Muscle of leg (tissue), 11 donors: ENCODE measurements around the gene SLC12A9. TPM values are rescaled to one million over a fixed set of nuclear protein-coding genes. Genes with fewer than 3 reads are reported as not detected.

ENCODE experiments used
- DNase-seq: peaks from one replicate; pipeline ENCODE4 v3.0.0; 2013
- H3K27ac ChIP-seq: one replicate; pipeline ENCODE4 v1.5.1; 2013; ENCODE audit warnings: mild to moderate bottlenecking, low read length, control low read depth
- H3K27me3 ChIP-seq: one replicate; pipeline ENCODE4 v1.6.1; 2013; ENCODE audit warnings: low read length; ENCODE audit not compliant: control insufficient read depth, insufficient read depth
- H3K36me3 ChIP-seq: one replicate; pipeline ENCODE4 v1.6.1; 2013; ENCODE audit warnings: low read length; ENCODE audit not compliant: control insufficient read depth, insufficient read depth
- H3K4me1 ChIP-seq: one replicate; pipeline ENCODE4 v1.6.1; 2013; ENCODE audit warnings: low read length; ENCODE audit not compliant: control insufficient read depth, insufficient read depth
- H3K4me3 ChIP-seq: one replicate; pipeline ENCODE4 v1.5.1; 2013; ENCODE audit warnings: low read length, control low read depth
- H3K9me3 ChIP-seq: replicated peaks from 2 replicates; pipeline ENCODE4 v1.6.1; 2013; ENCODE audit warnings: low read depth, low read length; ENCODE audit not compliant: control insufficient read depth
- WGBS: methylation state at CpG from one replicate; pipeline ENCODE4 v1.1.5; 2013; ENCODE audit warnings: missing lambda C conversion rate; ENCODE audit not compliant: insufficient coverage; 5-methylcytosine and 5-hydroxymethylcytosine counted together
- polyA plus RNA-seq, 8 donors: library from polyadenylated mRNA; unstranded; fragments of 120-200 nt; gene quantifications; one replicate each; pipeline versions ENCODE4 v1.2.1 to v1.2.3, GENCODE V29; 2013; ENCODE audit warnings: inconsistent platforms in 1 of 8, low replicate concordance in 1 of 8; ENCODE audit not compliant: insufficient read length in 8 of 8, insufficient read depth in 1 of 8
- total RNA-seq: library from RNA; stranded (reverse); fragments of 120-200 nt; gene quantifications from one replicate; pipeline ENCODE4 v1.2.4, GENCODE V29; 2013

The SLC12A9 gene
- total and polyA plus RNA-seq, 9 donors, result 9.7 to 25.4 (median 18.4) TPM

- Histone ChIP-seq H3K27me3 (no peaks in the 10 kb centered on the region), H3K9me3 (no peaks in the 10 kb centered on the region), H3K27ac (peak overlapping the region; percentile 99), H3K36me3 (peaks cover 61% of the 10 kb centered on the region), H3K4me3 (peak overlapping the region; percentile 91), H3K4me1 (peaks cover 27% of the 10 kb centered on the region)
- DNase-seq, result no peak
- WGBS, result 88% methylated on average over 3 of the region's 10 CpGs
These were observed 21.2 kb downstream of the SLC12A9 start for GRCh38 chr7:100873599-100874299.

GRCh38 chr7:100874300-100874576, 21.7 kb downstream of the SLC12A9 start:
- Histone ChIP-seq H3K27ac (peak overlapping the region; percentile 99), H3K9me3 (no peaks in the 10 kb centered on the region), H3K4me3 (peak overlapping the region; percentile 91), H3K4me1 (peaks cover 23% of the 10 kb centered on the region), H3K36me3 (peaks cover 61% of the 10 kb centered on the region), H3K27me3 (no peaks in the 10 kb centered on the region)
- WGBS, result 19% methylated on average over 5 of the region's 8 CpGs
- no peak for DNase-seq

GRCh38 chr7:100874577-100875355, 22.3 kb downstream of the SLC12A9 start, which contains the start of gene SRRT:
Gene SRRT (plus strand): TSS chr7:100875103. CDS start chr7:100875591, 488 bp downstream.
- WGBS, result under 1% methylated on average over 58 of the region's 79 CpGs
- peak within 1 kb of the TSS; percentile 91 for H3K4me3 ChIP-seq
- DNase-seq, result peak; percentile 99
- peak within 1 kb of the TSS; percentile 99 for H3K27ac ChIP-seq
- no peaks in the 10 kb centered on the region for H3K9me3 ChIP-seq
- H3K4me1 ChIP-seq, result peaks cover 23% of the 10 kb centered on the region
- no peaks in the 10 kb centered on the region for H3K27me3 ChIP-seq
- peaks cover 62% of the 10 kb centered on the region for H3K36me3 ChIP-seq

GRCh38 chr7:100875356-100875751, 22.8 kb downstream of the SLC12A9 start:
- Histone ChIP-seq H3K4me1 (peaks cover 23% of the 10 kb centered on the region), H3K9me3 (no peaks in the 10 kb centered on the region), H3K4me3 (peak overlapping the region; percentile 91), H3K36me3 (peaks cover 59% of the 10 kb centered on the region), H3K27me3 (no peaks in the 10 kb centered on the region), H3K27ac (peak overlapping the region; percentile 99)
- under 1% methylated on average over 23 of the region's 39 CpGs for whole genome bisulfite sequencing
- peak; percentile 63 for DNase-seq

DNA sequence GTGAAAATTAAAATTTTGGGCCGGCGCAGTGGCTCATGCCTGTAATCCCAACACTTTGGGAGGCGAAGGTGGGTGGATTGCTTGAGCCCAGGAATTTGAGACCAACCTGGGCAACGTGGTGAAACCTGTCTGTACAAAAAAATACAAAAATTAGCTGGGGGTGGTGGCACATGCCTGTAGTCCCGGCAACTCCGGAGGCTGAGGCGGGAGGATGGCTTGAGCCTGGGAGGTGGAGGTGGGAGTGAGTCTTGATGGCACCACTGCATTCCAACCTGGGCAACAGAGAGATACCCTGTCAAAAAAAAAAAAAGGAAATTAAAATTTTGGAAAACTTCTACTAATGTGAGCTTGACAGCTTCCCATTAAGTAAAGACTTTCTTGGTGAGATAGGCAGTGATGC, 25.5 kb downstream of the SLC12A9 start:
- 80% methylated on average over 4 of the region's 7 CpGs for WGBS
- H3K36me3 ChIP-seq, result peaks cover 62% of the 10 kb centered on the region
- H3K27me3 ChIP-seq, result no peaks in the 10 kb centered on the region
- no peak overlapping the region for H3K4me3 ChIP-seq
- DNase-seq, result no peak
- H3K4me1 ChIP-seq, result peaks cover 23% of the 10 kb centered on the region
- H3K9me3 ChIP-seq, result no peaks in the 10 kb centered on the region
- H3K27ac ChIP-seq, result no peak overlapping the region

DNA sequence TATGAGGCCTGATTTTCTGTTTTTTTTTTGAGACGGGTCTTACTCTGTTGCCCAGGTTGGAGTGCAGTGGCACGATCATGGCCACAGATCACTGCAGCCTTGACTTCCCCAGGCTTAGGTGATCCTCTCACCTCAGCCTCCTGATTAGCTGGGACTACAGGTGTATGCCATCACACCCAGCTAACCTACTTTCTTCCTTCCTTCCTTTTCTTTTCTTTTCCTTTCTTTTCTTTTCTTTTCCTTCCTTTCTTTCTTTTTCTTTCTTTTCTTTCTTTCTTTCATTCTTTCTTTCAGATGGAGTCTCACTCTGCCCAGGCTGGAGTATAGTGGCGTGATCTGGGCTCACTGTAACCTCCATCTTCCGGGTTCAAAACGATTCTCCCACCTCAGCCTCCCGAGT, 26.2 kb downstream of the SLC12A9 start:
- DNase-seq, result no peak
- H3K9me3 ChIP-seq, result no peaks in the 10 kb centered on the region
- H3K27me3 ChIP-seq, result no peaks in the 10 kb centered on the region
- peaks cover 22% of the 10 kb centered on the region for H3K4me1 ChIP-seq
- H3K4me3 ChIP-seq, result no peak overlapping the region
- H3K36me3 ChIP-seq, result peaks cover 63% of the 10 kb centered on the region
- no peak overlapping the region for H3K27ac ChIP-seq
- 91% methylated on average over 6 of the region's 6 CpGs for WGBS

DNA sequence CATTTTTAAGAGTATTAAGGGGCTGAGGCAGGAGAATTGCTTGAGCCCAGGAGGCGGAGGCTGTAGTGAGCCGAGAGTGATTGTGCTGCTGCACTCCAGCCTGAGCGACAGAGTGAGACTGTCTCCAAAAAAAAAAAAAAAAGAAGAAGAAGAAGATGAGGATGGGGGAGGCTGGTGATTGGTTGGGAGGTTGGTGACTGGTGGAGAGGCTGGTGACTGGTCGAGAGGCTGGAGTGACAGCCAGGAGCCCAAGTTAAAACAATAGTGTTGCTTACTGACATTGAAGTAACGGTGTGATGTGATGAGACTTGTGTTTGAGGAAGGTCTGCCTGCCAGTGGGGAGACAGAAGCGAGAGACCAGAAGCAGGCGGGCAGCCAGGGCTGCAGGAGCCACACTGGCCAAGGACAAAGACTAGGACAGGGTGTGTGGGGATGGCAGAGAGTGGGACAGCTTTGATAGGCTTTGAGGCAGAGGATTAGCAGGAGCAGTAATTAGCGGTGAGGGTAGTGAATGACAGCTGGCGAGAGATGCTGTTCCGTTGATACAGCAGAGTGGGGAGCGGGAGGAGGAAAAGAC, 27.3 kb downstream of the SLC12A9 start:
- Histone ChIP-seq H3K36me3 (peaks cover 69% of the 10 kb centered on the region), H3K27ac (no peak overlapping the region), H3K4me3 (no peak overlapping the region), H3K4me1 (peaks cover 14% of the 10 kb centered on the region), H3K27me3 (no peaks in the 10 kb centered on the region), H3K9me3 (no peaks in the 10 kb centered on the region)
- 84% methylated on average over 11 of the region's 11 CpGs for WGBS
- no peak for DNase-seq

- H3K27me3 ChIP-seq, result no peaks in the 10 kb centered on the region
- H3K4me3 ChIP-seq, result no peak overlapping the region
- H3K27ac ChIP-seq, result no peak overlapping the region
- no peaks in the 10 kb centered on the region for H3K9me3 ChIP-seq
- 76% methylated on average over 6 of the region's 7 CpGs for WGBS
- H3K36me3 ChIP-seq, result peaks cover 77% of the 10 kb centered on the region
- no peak for DNase-seq
- peaks cover 13% of the 10 kb centered on the region for H3K4me1 ChIP-seq
These were observed 28.1 kb downstream of the SLC12A9 start for GRCh38 chr7:100880645-100881044.

DNA sequence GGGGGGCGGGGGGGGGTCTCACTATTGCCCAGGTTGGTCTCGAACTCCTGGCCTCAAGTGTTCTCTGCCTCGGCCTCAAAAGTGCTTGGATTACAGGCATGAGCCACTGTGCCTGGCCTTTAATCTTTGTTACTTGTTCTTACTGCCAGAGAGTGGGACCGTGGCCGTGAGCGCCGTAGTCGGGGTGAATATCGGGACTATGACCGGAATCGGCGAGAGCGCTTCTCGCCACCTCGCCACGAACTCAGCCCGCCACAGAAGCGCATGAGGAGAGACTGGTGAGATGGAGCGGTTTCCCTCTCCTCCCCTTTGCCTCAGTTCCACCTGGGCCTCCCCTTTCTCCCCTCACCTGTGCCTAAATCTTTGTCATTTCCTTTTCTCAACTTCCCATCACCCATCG, 28.6 kb downstream of the SLC12A9 start:
- H3K27ac ChIP-seq, result no peak overlapping the region
- peaks cover 8% of the 10 kb centered on the region for H3K4me1 ChIP-seq
- WGBS, result 95% methylated on average over 19 of the region's 20 CpGs
- no peaks in the 10 kb centered on the region for H3K9me3 ChIP-seq
- no peaks in the 10 kb centered on the region for H3K27me3 ChIP-seq
- peaks cover 82% of the 10 kb centered on the region for H3K36me3 ChIP-seq
- no peak overlapping the region for H3K4me3 ChIP-seq
- DNase-seq, result no peak

DNA sequence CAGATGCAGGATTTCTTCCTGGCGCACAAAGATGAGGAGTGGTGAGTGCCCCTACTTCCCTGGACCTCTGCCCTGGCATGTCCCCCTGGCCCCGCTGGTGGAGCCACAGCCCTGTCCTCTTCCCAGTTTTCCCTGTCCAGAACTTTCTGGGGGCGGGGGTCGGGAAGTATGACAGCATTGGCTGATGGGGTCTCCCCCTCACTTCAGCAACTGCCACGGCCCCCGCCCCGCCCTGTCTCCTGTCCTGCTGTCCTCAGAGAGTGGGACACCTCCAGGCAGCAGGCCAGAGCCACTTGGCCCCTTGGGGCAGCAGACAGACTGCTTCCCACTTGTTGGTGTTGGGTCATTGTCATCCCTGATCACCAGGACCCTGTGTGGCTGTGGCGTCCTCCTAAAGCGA, 29.7 kb downstream of the SLC12A9 start:
- no peaks in the 10 kb centered on the region for H3K27me3 ChIP-seq
- no peak overlapping the region for H3K27ac ChIP-seq
- H3K4me3 ChIP-seq, result no peak overlapping the region
- 89% methylated on average over 3 of the region's 9 CpGs for WGBS
- no peaks in the 10 kb centered on the region for H3K9me3 ChIP-seq
- no peak for DNase-seq
- H3K36me3 ChIP-seq, result peaks cover 84% of the 10 kb centered on the region
- H3K4me1 ChIP-seq, result peaks cover 8% of the 10 kb centered on the region
